GM12891 (cell line): ENCODE data around the gene HSPA4.

ENCODE experiments used
- PAX5 ChIP-seq: IDR thresholded peaks from 2 replicates; pipeline ENCODE4 v1.6.1; 2011; ENCODE audit warnings: low read length, moderate library complexity, mild to moderate bottlenecking; ENCODE audit not compliant: insufficient read depth, severe bottlenecking
- POLR2A ChIP-seq: IDR thresholded peaks from 2 replicates; pipeline ENCODE4 v1.6.1; 2011; ENCODE audit warnings: low read depth, low read length, control low read depth
- POLR2AphosphoS5 ChIP-seq: IDR thresholded peaks from 2 replicates; pipeline ENCODE4 v1.6.1; 2011; ENCODE audit warnings: low read depth, low read length, control low read depth
- TAF1 ChIP-seq: IDR thresholded peaks from 2 replicates; pipeline ENCODE4 v1.6.1; 2011; ENCODE audit warnings: low read depth, low read length, control low read depth

DNA sequence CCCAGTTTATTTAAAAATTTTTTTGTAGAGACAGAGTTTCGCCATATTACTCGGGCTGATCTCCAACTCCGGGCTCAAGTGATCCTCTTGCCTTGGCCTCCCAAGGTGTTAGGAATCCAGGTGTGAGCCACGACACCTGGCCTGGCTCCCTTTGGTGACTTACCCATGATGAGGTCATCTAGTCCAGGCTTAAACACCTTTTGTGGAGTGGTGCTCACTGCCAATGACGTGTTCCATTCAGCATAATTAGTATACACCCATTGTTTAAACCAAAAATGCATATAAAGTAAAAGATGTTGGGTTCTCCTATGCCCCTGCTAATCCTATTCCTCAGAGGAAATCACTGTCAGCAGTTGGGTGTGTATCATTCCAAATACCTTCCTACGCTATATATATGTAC lies 91.0 kb downstream of the HSPA4 start:
- TF ChIP-seq POLR2A (no peak), TAF1 (no peak), POLR2AphosphoS5 (no peak), PAX5 (no peak)
